Neuronal stem cell (in vitro differentiated cells): ENCODE measurements around the gene CBLL1.

ENCODE experiments used
- DNase-seq: peaks from one replicate; pipeline ENCODE4 v3.0.0-alpha.2; 2013; ENCODE audit warnings: low spot score
- H2AFZ ChIP-seq: one replicate; pipeline ENCODE4 v1.6.1; 2013; ENCODE audit warnings: mild to moderate bottlenecking, low read length, inconsistent platforms
- H2AK5ac ChIP-seq: 2 replicates; pipeline ENCODE4 v1.6.1; 2013; ENCODE audit warnings: low read depth, mild to moderate bottlenecking, inconsistent platforms, low read length, moderate library complexity, mixed read lengths
- H2BK120ac ChIP-seq: 2 replicates; pipeline ENCODE4 v1.6.1; 2013; ENCODE audit warnings: low read depth, mild to moderate bottlenecking, inconsistent platforms, low read length, moderate library complexity, mixed read lengths
- H2BK12ac ChIP-seq: one replicate; pipeline ENCODE4 v1.6.1; 2013; ENCODE audit warnings: low read length, inconsistent platforms
- H2BK15ac ChIP-seq: 2 replicates; pipeline ENCODE4 v1.6.1; 2013; ENCODE audit warnings: mild to moderate bottlenecking, low read length, inconsistent platforms, mixed read lengths
- H2BK5ac ChIP-seq: one replicate; pipeline ENCODE4 v1.6.1; 2013; ENCODE audit warnings: inconsistent platforms, mild to moderate bottlenecking, low read length, moderate library complexity
- H3K14ac ChIP-seq: one replicate; pipeline ENCODE4 v1.6.1; 2013; ENCODE audit warnings: low read length, inconsistent platforms
- H3K18ac ChIP-seq: 2 replicates; pipeline ENCODE4 v1.6.1; 2013; ENCODE audit warnings: low read length, inconsistent platforms
- H3K23ac ChIP-seq: 2 replicates; pipeline ENCODE4 v1.6.1; 2013; ENCODE audit warnings: low read depth, mild to moderate bottlenecking, mixed read lengths, low read length, inconsistent platforms; ENCODE audit not compliant: poor library complexity
- H3K27ac ChIP-seq: replicated peaks from 3 replicates; pipeline ENCODE4 v1.5.1; 2013; ENCODE audit warnings: low read length, inconsistent platforms
- H3K27me3 ChIP-seq, 3 experiments: 2 replicates each; pipeline ENCODE4 v1.6.1; 2013; ENCODE audit warnings: low read length in 3 of 3, mild to moderate bottlenecking in 2 of 3, inconsistent platforms in 1 of 3, low read depth in 1 of 3, mixed read lengths in 1 of 3, moderate library complexity in 1 of 3; ENCODE audit not compliant: control insufficient read depth in 3 of 3, insufficient read depth in 3 of 3
- H3K36me3 ChIP-seq, 2 donors: replicated peaks in 1 of 2; 2 replicates each; pipeline ENCODE4 v1.6.1; 2013; ENCODE audit warnings: low read length in 2 of 2; ENCODE audit not compliant: control insufficient read depth in 2 of 2, insufficient read depth in 2 of 2
- H3K4ac ChIP-seq: 2 replicates; pipeline ENCODE4 v1.6.1; 2013; ENCODE audit warnings: inconsistent platforms, mild to moderate bottlenecking, low read length, moderate library complexity
- H3K4me1 ChIP-seq, 2 donors: 1 replicate in 1 of 2; 2 replicates in 1 of 2; pipeline ENCODE4 v1.6.1; 2013; ENCODE audit warnings: low read length in 2 of 2, low read depth in 1 of 2; ENCODE audit not compliant: control insufficient read depth in 2 of 2, insufficient read depth in 1 of 2
- H3K4me2 ChIP-seq: one replicate; pipeline ENCODE4 v1.6.1; 2013; ENCODE audit warnings: mild to moderate bottlenecking, low read length, inconsistent platforms; ENCODE audit not compliant: insufficient read depth, poor library complexity, severe bottlenecking
- H3K4me3 ChIP-seq, 2 donors: 2 replicates each; pipeline ENCODE4 v1.5.1; 2013; ENCODE audit warnings: low read length in 2 of 2, mild to moderate bottlenecking in 2 of 2, inconsistent platforms in 1 of 2, moderate library complexity in 1 of 2
- H3K79me1 ChIP-seq: one replicate; pipeline ENCODE4 v1.6.1; 2013; ENCODE audit warnings: low read depth, mild to moderate bottlenecking, inconsistent platforms, low read length, moderate library complexity
- H3K9ac ChIP-seq: one replicate; pipeline ENCODE4 v1.6.1; 2013; ENCODE audit warnings: mild to moderate bottlenecking, low read depth, low read length, inconsistent platforms; ENCODE audit not compliant: poor library complexity
- H3K9me3 ChIP-seq, 2 donors: replicated peaks in 1 of 2; 2 replicates each; pipeline versions ENCODE3 to v1.6.1; 2013; ENCODE audit warnings: low read length in 2 of 2, mild to moderate bottlenecking in 2 of 2, inconsistent platforms in 1 of 2, low read depth in 1 of 2, mixed read lengths in 1 of 2, moderate library complexity in 1 of 2; ENCODE audit not compliant: control insufficient read depth in 2 of 2, insufficient read depth in 1 of 2
- H4K8ac ChIP-seq: one replicate; pipeline ENCODE4 v1.6.1; 2013; ENCODE audit warnings: low read depth, mild to moderate bottlenecking, inconsistent platforms, low read length, moderate library complexity
- H4K91ac ChIP-seq: one replicate; pipeline ENCODE4 v1.6.1; 2013; ENCODE audit warnings: low read length, low read depth, mild to moderate bottlenecking, inconsistent platforms; ENCODE audit not compliant: poor library complexity
- WGBS, 2 donors: extraction: QIAGEN DNeasy Blood & Tissue Kit; methylation state at CpG; one replicate each; pipeline ENCODE4 v1.1.7; 2013; ENCODE audit warnings: missing lambda C conversion rate in 2 of 2, mixed read lengths in 1 of 2; ENCODE audit not compliant: insufficient read length in 2 of 2, insufficient replicate concordance in 1 of 2; ENCODE audit errors: extremely low coverage in 2 of 2; 5-methylcytosine and 5-hydroxymethylcytosine counted together

The CBLL1 gene

DNA sequence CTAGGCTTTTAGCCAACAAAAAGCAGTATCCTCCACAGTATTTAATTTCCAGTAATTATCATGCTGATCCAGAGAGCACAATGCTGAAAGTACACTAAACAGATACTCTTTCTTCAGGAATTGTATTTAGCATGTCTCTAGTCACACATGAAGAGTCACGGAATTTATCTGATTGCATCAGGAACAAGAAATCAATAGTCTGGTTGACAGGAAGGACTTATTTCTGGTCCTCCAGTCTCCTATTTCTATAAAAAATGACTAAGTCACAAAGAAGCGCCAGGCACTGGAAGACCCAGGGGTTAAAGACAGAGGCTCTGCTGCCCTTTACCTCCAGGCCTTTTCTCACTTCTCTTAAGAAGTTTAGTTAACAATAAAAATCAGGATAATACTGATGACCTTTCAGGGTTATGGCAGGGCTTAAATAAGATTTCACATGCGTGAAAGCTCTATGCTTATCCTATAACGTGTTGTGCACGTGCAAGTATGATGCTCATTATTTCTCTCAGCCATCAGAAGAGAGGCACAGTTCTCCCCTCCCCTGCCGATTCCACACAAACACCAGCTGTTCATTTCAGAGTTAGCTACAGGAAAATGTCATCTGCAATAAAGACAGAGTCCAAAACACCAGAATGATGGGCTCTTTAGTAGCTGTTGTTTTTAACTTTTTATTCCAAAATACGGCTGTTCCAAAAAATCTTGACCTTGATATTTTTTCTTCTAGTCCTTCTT, 46.5 kb upstream of the CBLL1 start:
- WGBS, 2 donors: no CpG with 5 or more reads among the region's 7 CpGs
- H4K91ac ChIP-seq: no peak overlapping the region

DNA sequence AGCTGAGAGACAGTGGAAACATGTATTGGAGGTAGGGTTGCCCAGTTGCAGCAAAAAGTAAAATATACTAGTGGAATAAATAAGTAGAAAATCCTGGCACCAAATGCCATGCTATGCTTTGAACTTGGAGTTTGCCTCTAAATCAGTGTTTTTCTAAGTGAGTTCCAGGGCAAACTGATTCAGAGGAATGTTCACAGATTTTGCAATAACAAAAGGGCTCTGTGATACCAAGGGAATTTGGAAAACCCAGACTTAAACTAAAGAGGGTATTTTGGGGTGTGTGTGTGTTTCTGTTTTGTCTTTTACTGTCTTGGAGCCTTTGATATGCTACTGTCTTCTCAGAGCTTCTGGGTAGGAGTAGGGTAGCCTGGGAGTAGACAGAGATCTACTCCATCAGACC, 43.4 kb upstream of the CBLL1 start:
- Histone ChIP-seq H3K18ac (no peak overlapping the region), H3K79me1 (no peaks in the 10 kb centered on the region), H3K4me3 (no peak overlapping the region), H3K27me3 (peaks cover 0 to 24% (median 0%) of the 10 kb centered on the region in 3 experiments), H3K14ac (no peak overlapping the region), H3K9me3 (no peaks in the 10 kb centered on the region), H3K27ac (no peak overlapping the region), H3K4me2 (no peak overlapping the region), H3K4ac (no peak overlapping the region), H3K4me1 (peaks cover 0 to 15% of the 10 kb centered on the region in 2 donors), H3K9ac (no peak overlapping the region), H2BK120ac (no peak overlapping the region), H4K91ac (no peak overlapping the region), H2BK5ac (no peak overlapping the region), H2AK5ac (no peak overlapping the region), H2BK12ac (no peak overlapping the region), H2AFZ (no peak overlapping the region), H4K8ac (no peak overlapping the region), H2BK15ac (no peak overlapping the region), H3K36me3 (no peaks in the 10 kb centered on the region), H3K23ac (no peak overlapping the region)
- no peak for DNase-seq

More for the DNA sequence above, 46.5 kb upstream of the CBLL1 start:
- Histone ChIP-seq H3K27ac (no peak overlapping the region), H4K8ac (no peak overlapping the region), H2BK5ac (no peak overlapping the region), H3K4me2 (no peak overlapping the region), H2AK5ac (no peak overlapping the region), H3K79me1 (no peaks in the 10 kb centered on the region), H3K9me3 (no peaks in the 10 kb centered on the region), H2BK12ac (no peak overlapping the region), H2BK15ac (no peak overlapping the region), H3K4me3 (no peak overlapping the region), H3K23ac (no peak overlapping the region), H3K4ac (no peak overlapping the region), H3K4me1 (peaks cover 2 to 15% of the 10 kb centered on the region in 2 donors), H2BK120ac (no peak overlapping the region), H3K14ac (no peak overlapping the region), H3K36me3 (no peaks in the 10 kb centered on the region), H3K27me3 (peaks cover 0 to 35% (median 0%) of the 10 kb centered on the region in 3 experiments), H3K18ac (no peak overlapping the region), H3K9ac (no peak overlapping the region), H2AFZ (peak overlapping the region; percentile 21)
- DNase-seq: no peak

DNA sequence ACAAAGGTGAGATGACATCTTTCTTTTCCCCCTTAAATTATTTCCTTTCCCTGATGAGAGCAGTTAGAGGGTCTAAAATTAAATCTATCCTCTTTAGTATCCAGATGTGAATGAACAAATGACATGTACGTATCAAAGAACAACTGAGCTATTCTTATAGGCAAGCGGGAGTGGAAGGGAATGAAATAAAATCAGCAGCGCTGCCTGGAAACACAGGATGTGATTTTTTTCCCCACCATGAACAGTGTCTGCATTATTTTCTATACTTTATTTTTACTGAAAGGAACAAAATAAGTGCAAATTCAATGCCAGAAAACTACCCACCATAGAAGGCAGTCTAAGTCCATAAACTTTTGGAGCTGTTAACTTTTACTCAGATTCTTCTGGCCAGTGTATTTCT, 42.8 kb upstream of the CBLL1 start:
- Histone ChIP-seq H3K27ac (no peak overlapping the region), H3K4me3 (no peak overlapping the region), H4K8ac (no peak overlapping the region), H2BK15ac (no peak overlapping the region), H3K79me1 (no peaks in the 10 kb centered on the region), H3K23ac (no peak overlapping the region), H3K4me2 (no peak overlapping the region), H3K4me1 (peaks cover 0 to 15% of the 10 kb centered on the region in 2 donors), H2BK5ac (no peak overlapping the region), H2AK5ac (no peak overlapping the region), H2BK120ac (no peak overlapping the region), H4K91ac (no peak overlapping the region), H3K9me3 (no peaks in the 10 kb centered on the region), H3K4ac (no peak overlapping the region), H3K9ac (no peak overlapping the region), H2AFZ (no peak overlapping the region), H3K27me3 (peaks cover 0 to 24% (median 0%) of the 10 kb centered on the region in 3 experiments), H2BK12ac (no peak overlapping the region), H3K36me3 (no peaks in the 10 kb centered on the region), H3K18ac (no peak overlapping the region), H3K14ac (no peak overlapping the region)
- no peak for DNase-seq
- no CpG with 5 or more reads among the region's 3 CpGs for WGBS, 2 donors

GRCh38 chr7:107703219-107703618, 40.7 kb upstream of the CBLL1 start:
- H3K79me1 ChIP-seq: no peaks in the 10 kb centered on the region

More at GRCh38 chr7:107703219-107703618, 40.7 kb upstream of the CBLL1 start:
- Histone ChIP-seq H3K27ac (no peak overlapping the region), H3K36me3 (no peaks in the 10 kb centered on the region), H2BK120ac (no peak overlapping the region), H3K4ac (no peak overlapping the region), H3K18ac (no peak overlapping the region), H2AFZ (no peak overlapping the region), H3K9me3 (no peaks in the 10 kb centered on the region), H4K8ac (no peak overlapping the region), H3K27me3 (peaks cover 0 to 20% (median 0%) of the 10 kb centered on the region in 3 experiments), H3K4me2 (no peak overlapping the region), H2AK5ac (no peak overlapping the region), H3K4me3 (no peak overlapping the region), H3K23ac (no peak overlapping the region), H2BK5ac (no peak overlapping the region), H2BK12ac (no peak overlapping the region), H2BK15ac (no peak overlapping the region), H3K9ac (no peak overlapping the region), H4K91ac (no peak overlapping the region), H3K4me1 (peaks cover 0 to under 1% of the 10 kb centered on the region in 2 donors), H3K14ac (no peak overlapping the region)
- DNase-seq: no peak
